RKO (cell line): ENCODE measurements around the gene EIF2AK2.
"Not testable (repeated sequence)": the region's sequence is repeated elsewhere in the genome, so short reads cannot be mapped to it uniquely, and the experiment has no call there.

Source experiments
- DNase-seq: peaks from one replicate; pipeline ENCODE4 v3.0.0-alpha.2; 2016; ENCODE audit warnings: low spot score

Gene EIF2AK2

DNA sequence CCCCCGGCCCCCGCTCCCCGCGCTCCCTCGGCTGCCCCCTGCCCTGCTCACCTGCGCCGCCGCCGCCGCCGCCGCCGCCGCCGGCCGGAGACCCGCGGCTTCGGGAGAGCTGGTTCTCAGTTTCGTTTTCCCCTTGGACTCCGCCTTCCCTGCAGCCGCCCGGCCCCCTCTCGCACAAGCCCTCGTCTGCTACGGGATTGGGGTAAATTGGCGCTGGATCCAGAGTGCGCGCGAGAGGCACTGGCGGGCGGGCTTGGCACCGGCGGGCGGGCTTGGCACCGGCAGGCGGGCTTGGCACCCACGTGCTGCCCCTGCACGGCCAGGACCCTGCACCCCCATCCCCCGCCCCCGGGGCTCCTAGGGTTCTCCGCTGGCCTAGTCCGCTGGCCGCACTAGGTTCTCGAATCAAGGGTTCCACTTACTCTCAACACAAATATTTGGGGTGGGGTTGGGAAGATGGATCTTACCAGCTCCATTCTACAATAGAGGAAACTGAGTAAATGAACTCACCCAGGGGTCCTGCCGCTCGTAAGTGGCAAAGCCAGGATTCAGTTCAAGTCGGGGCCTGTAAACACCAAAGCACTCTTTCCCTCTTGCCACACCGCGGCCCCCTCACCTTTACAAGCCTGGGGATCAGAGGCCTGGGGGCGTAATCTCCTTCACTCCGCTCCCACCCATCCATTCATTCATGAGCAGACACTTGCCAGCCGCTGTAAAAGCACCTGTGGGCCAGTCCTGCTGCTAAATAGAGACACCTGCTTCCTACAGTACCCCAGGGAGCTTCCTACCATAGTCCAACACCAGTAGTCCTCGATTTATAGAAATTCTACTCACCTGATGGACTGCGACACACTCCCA, at the start of gene EIF2AK2:
Gene EIF2AK2, minus strand, starts transcription at position 124 of the 858 bp plus-strand sequence. CDS start 9,174 bp downstream, outside the sequence.
- DNase-seq: peak; percentile 87

- no peak for DNase-seq
Measured at GRCh38 chr2:37205689-37206341, 49.0 kb upstream of the EIF2AK2 start.

GRCh38 chr2:37205071-37205661, 48.4 kb upstream of the EIF2AK2 start:
- DNase-seq: not testable (repeated sequence)

- DNase-seq: no peak
Measured at GRCh38 chr2:37203708-37204107, 46.9 kb upstream of the EIF2AK2 start.

DNA sequence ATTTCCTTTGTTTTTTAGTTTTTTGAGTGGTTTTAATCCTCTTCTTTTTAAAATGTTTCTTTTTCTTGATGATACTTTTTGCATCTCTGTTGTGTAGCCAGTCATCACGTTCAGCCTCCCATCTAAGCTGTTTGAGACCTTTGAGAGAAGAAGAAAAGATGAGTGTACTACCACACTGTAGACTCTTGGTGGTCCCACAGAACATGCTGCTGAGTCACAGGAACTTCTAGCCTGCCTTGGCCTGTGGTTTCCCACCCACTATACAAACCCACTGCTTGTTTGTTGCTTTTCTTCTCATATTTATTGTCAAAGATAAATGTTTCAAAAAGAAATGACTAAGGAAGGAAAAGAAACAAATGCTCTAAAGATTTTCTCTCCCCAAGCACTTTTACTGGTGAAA, 45.0 kb upstream of the EIF2AK2 start:
- peak; percentile 12 for DNase-seq

- no peak for DNase-seq
Measured at GRCh38 chr2:37201208-37201607, 44.4 kb upstream of the EIF2AK2 start.

DNA sequence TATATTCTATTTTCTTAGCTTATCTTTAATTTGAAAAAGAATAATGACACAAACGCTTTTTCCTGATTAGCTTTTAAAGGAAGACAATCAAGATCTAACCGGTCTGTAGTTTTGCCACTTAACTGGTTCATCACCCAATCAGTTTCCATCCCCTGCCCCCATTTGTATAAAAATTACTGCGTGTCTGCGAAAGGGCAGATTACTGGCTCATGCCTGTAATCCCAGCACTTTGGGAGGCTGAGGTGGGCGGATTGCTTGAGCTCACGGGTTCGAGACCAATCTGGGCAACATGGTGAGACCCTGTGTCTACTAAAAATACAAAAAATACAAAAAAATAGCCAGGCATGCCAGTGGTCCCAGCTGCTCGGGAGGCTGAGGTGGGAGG, 41.9 kb upstream of the EIF2AK2 start:
- DNase-seq: no peak

GRCh38 chr2:37196320-37197195, 39.8 kb upstream of the EIF2AK2 start, which contains the start of gene CEBPZOS:
CEBPZOS (plus strand) TSS chr2:37196496; CDS start chr2:37199705, 3,209 bp downstream.
- peak; percentile 83 for DNase-seq

GRCh38 chr2:37195862-37196319, 39.1 kb upstream of the EIF2AK2 start:
- DNase-seq: not testable (repeated sequence)

GRCh38 chr2:37192551-37192950, 35.8 kb upstream of the EIF2AK2 start:
- DNase-seq: no peak

DNA sequence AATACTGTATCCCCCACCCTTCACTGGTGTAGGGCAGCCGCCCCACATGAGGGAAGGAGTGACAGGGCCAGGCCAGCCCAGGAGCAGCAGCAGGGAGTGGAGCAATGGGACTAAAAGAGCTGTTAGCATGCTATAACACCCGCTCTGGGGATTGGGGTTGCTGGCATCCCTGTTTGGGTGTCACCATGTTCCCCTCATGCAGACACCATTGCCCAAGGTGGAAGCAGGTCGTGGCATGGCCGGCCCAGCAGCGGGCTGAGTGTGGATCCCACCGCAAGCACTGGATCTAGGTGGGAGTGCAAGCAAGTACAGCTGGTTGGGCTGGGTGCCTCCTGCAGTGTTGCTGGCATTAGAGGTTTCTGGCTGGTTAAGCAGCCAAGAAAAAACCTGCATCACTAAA, 35.0 kb upstream of the EIF2AK2 start:
- no peak for DNase-seq

GRCh38 chr2:37191253-37191652, 34.5 kb upstream of the EIF2AK2 start:
- no peak for DNase-seq

DNA sequence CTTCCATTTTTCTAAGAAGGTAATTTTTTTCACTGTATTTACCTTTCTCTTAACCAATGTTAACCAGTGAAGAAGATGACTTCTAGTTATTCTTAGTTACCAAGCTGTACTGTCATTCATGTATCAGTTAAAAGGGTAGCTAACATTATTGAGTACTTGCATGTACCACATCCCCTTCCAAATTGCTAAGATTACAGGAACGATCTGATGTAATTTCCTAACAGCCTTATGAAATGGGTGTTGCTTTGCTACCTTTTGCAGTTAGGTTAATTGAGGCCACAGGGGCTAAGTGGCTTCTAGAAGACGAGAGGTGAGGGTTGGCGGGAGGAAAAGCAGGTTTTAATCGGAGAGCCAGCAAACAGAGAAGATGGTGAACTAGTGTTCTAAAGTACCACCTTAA, 33.5 kb upstream of the EIF2AK2 start:
- DNase-seq: no peak

DNA sequence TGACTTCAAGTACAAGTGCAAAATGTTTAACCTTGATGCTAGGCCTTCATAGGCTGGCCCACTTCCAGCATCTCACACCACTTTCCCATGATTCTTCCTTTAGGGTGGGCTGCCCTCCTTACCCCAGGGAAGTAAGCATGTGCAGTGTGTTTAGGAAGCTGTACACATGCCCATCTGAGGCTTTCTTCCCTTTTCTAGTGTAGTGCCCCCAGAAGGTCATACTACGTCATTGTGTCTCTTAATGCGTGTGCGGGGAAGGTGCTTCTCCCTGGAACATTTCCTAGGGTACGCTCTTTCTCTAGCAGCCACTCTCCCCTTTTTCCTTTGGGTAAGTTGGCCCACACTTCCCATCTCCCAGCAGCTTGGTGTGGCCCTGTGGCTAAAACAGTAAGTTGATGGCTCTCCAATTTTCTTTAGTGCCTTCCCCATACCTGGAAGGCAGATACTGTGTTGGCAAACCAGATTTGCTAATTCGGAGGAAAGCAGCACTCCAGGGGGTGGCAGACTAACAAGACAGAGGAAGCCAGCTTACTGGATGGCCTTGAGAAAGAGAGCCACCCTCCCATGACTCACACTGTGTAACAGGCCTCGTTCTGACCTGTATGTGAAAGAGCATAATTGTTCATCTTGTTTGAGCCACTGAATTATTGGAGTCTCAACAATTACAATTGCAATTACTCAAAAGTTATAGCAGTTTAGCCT, 32.8 kb upstream of the EIF2AK2 start:
- peak; percentile 90 for DNase-seq

DNA sequence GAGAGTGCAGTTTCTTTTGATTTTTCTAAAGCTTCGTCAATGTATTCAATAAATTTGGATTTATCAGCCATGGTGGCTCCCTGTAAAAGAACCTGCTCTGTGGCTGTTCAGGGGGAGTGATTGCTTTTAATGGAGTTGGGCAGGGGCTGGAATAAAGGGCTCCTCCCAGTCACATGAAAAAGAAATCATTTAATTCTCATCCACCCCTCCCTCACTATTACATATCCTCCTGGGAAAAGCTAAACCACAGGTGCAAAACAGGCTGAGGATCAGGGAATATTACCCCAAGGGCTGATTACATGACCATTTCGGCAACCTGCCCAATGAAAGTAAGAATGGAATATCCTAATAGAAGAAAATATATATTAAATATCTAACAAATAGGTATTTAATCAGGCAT, 31.8 kb upstream of the EIF2AK2 start, which contains the start of gene SULT6B1:
Gene SULT6B1, minus strand, starts transcription at position 101 of the 400 bp plus-strand sequence. Its CDS starts 30 bp downstream, at position 71.
- DNase-seq: no peak

DNA sequence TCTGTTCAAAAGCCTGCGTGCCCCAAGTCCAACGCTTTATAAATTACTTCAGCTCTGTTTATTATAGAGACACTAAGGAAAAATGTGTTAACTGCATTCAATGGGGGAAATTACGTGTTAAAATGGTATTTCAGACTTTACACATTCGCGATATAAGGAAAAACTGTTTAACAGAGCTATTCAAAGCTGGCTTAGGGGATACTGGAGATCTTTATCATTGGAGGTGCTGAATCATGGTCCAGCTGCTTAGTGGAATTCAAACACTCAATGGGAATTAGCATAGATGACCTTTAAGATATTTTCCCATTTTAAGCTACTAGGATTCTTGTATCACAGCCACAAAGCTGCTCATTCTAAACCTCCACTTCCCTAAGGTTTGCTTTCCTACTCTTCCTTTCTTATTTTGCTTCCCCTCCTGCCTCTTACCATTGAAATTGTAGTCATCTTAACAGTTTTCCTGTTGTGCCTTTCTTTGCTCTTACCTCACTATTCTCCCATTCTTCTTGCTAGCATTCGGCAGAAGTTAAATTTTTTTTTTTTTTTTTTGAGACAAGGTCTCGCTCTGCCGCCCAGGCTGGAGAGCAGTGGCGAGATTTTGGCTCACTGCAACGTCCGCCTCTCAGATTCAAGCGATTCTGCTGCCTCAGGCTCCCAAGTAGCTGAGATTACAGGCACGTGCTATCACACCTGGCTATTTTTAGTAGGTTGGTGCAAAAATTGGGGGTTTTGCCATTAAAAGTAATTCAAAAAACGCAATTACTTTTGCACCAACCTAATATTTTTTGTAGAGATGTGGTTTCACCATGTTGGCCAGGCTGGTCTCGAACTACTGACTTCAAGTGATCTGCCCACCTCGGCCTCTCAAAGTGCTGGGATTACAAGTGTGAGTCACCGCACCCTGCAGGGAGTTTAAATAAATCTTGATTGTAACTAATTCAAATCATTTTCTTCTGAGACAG, 25.2 kb upstream of the EIF2AK2 start:
- DNase-seq: no peak

DNA sequence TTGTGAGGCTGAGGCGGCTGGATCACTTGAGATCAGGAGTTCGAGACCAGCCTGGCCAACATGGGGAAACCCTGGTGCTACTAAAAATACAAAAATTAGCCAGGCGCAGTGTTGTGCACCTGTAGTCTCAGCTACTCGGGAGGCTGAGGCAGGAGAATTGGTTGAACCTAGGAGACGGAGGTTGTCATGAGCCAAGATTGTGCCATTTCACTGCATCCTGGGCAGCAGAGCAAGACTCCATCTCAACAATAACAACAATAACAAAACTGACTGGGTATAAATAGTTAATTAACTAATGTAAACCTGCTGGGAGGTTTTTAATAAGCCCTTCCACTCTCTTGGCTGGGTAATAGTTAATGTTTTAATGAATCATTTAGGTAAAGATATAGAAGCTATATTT, 23.9 kb upstream of the EIF2AK2 start:
- no peak for DNase-seq

GRCh38 chr2:37180006-37180639, 23.3 kb upstream of the EIF2AK2 start:
- no peak for DNase-seq

DNA sequence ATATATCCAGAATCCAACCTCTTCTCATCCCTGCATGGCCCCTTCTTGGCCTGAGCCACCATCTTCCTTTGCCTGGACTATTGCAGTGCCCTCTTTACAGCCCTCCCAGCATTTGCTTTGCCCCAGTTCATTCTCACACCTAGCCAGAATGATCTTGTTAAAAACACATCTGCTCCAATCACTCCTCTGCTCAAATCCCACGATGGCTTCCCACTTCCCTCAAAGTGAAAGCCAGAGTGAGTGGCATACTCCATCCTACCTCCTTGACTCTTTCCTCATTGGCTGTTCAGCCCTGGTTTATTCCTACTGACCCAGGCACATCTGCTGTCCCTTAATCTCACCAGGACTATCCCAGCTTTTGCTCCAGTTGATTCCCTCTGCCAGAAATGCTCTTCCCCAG, 17.0 kb upstream of the EIF2AK2 start:
- no peak for DNase-seq
